Measurements from ENCODE around the gene SPATA17.
A peak's percentile ranks its signal among the peaks of the same experiment; 100 is the strongest.
"Not testable (repeated sequence)": the region's sequence is repeated elsewhere in the genome, so short reads cannot be mapped to it uniquely, and the experiment has no call there.

The SPATA17 gene

GRCh38 chr1:217681806-217682205 lies 50.7 kb downstream of the SPATA17 start:
- peak; percentile 22 for DNase-seq

- DNase-seq: no peak
Observed at GRCh38 chr1:217687511-217687910, 56.4 kb downstream of the SPATA17 start.

DNA sequence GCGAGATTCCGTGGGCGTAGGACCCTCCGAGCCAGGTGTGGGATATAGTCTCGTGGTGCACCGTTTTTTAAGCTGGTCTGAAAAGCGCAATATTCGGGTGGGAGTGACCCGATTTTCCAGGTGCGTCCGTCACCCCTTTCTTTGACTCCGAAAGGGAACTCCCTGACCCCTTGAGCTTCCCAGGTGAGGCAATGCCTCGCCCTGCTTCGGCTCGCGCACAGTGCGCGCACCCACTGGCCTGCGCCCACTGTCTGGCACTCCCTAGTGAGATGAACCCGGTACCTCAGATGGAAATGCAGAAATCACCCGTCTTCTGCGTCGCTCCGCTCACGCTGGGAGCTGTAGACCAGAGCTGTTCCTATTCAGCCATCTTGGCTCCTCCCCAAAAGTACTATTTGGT lies 65.0 kb downstream of the SPATA17 start:
- DNase-seq: not testable (repeated sequence)

GRCh38 chr1:217703326-217703725 lies 72.2 kb downstream of the SPATA17 start:
- no peak for DNase-seq

DNA sequence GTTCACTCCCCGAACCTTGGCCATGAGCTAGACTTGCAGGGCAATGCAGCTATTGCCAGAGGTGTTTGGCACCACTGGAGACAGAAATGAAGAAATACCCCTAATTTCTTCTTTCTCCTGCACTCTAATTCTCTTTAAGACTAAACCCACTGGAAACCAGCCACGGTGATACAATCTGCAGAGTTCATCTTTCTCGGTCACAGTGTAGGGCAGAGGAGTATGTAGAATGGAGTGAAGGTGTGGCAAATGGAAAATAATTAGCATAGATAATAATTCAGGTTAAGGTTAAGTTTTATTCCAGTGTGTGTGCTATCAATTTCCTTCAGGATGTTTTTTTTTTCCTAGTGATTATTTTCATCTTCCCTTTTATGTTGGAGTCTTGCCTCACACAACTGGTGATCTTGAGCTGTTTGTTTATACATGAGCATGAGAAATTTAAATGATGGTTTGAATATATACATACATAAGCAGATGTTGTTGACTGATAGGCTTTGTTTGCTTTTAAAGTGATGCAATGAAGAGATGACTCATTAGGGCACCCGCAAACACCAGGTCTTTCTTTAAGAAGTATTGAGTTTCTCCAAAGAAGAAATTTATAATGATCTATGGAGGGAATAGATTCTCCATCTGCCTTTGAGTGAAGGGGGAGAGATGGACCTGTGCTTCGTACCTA lies 81.9 kb downstream of the SPATA17 start:
- no peak for DNase-seq

GRCh38 chr1:217715681-217716080 lies 84.5 kb downstream of the SPATA17 start:
- DNase-seq: no peak

GRCh38 chr1:217717959-217718358 lies 86.8 kb downstream of the SPATA17 start:
- DNase-seq: no peak

DNA sequence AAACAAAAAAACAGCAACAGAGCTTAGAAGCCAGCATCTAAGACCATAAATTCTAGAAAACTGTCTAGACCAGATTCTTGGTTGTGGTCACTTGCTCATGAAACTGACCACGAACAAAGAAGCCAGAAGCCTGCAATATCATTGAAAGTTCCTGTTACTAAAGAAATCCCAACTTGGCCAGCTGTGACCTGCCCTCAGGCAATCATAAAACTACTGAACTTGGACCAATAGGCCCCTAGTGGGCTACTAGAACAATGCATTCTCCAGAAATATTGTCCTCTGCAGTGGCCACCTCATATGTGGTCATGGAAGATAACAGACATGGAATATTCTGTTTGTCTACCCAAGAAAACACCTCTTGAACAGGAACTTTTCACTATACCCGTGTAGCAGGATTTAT lies 87.7 kb downstream of the SPATA17 start:
- no peak for DNase-seq

GRCh38 chr1:217721692-217722091 lies 90.5 kb downstream of the SPATA17 start:
- no peak for DNase-seq

DNA sequence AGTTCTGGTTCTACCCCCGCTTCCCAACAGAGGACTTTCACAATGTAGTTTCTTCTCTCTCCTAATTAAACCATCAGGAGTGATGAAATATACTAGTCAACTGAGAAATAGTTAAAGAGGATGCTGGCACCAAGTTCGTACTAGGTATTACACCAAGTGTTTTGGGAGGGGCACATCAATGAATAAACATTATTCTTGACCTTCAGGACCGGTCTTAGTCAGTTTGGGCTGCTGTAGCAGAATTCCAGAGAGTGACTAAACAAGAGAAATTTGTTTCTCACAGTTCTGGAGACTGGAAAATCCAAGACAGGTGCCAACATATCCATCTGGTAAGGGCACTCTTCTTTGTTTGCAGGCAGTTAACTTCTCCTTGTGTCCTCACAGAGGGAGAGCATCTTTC lies 103.8 kb downstream of the SPATA17 start:
- no peak for DNase-seq

DNA sequence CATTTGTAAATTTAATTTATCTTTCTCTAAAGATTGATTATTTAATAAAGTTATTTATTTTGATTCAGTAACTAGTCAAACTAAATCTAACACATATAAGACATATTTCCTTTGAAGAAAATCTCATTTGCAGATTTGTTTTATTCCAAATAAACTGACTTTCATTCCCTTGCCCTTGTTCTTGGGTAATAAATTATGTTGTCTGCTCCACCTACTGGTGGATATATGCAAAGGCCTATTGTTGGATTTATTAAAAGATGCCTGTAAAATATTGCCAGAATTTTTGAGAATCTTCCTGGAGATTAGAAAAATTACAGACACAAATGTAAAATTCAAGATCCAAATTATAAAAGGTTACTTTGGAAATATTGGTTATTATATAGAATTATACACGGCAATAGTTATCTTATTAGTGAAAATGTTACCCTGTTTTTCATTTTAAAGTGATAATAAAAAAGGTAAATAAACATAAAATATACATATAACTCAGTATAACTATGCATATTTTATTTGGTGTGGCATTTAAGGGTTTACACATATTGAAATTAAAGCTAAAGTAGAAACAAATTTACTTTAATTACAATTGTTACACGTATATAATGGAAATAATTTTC lies 116.1 kb downstream of the SPATA17 start:
- peak; percentile 43 for DNase-seq

DNA sequence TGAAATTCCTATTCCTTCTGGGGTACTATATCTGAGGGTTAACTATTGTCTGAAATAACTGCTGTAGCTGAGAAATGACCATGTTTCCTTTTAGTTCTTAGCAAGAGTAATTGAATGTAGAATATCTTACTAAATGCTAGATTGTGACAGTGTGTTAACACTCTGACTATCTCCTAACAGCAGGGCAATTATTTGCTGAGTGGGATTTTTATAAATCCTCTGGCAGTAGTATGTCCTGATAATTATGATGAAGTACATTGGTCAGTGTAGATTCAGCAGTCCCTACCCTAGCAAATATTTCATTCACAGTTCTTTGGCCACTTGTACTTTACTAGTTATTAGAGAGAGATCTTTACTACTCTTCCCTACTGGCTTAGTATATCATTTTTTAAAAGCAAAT lies 138.6 kb downstream of the SPATA17 start:
- no peak for DNase-seq

GRCh38 chr1:217770918-217771317 lies 139.8 kb downstream of the SPATA17 start:
- DNase-seq: no peak

DNA sequence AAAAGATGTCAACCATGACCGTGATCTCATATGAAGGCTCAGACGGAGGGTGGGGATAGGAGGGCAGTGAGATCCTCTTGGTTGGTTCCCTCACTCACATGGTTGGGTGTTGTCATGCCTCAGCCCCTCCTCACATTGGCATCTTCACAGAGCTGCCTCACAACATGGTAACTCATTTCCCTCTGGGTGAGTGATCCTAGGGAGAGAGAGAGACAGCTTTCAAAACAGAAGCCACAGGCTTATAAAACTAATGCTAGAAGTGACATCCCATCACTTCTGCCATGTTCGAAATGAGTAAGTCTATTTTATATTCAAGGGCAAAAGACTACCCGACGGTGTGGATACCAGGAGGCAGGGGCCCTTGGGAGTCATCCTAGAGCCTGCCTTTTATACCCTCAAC lies 145.5 kb downstream of the SPATA17 start:
- no peak for DNase-seq

DNA sequence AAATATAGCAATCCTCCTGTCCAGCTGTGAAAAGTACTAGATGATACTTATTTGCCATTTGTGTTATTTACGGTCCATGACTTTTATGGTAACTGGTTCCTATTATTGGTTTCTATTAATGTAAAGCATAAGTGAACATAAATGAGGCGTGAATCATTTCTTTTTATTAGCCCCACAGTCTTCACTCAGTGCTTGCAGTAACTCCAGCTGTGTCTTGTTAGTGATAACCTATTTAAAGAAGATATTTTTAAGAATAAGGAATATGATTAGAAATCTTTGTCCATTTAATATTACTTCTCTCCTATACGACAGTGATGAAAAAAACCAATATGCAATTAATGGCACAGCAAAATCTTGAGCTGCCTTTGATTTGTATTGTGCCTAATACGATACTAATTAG lies 149.9 kb downstream of the SPATA17 start:
- no peak for DNase-seq

DNA sequence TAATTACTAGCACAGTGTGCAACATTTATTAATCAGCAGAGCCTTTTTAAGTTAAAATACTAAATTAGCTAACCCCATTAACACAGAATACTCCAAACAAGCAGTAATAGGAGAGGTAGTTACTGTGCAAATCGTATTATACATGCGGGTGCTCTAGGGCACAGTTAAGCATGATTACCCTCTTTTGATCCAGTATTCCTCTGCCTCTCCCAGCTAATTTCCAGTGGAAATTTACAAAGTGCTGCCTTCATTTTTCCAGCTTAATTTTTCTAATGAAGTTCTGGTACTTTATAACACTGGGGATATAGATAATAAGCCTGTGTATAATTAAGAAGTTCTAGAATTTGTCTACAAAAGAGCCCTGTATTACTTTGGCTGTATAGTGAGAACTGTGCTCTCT lies 159.9 kb downstream of the SPATA17 start:
- no peak for DNase-seq

GRCh38 chr1:217805792-217806191 lies 174.6 kb downstream of the SPATA17 start:
- DNase-seq: no peak

DNA sequence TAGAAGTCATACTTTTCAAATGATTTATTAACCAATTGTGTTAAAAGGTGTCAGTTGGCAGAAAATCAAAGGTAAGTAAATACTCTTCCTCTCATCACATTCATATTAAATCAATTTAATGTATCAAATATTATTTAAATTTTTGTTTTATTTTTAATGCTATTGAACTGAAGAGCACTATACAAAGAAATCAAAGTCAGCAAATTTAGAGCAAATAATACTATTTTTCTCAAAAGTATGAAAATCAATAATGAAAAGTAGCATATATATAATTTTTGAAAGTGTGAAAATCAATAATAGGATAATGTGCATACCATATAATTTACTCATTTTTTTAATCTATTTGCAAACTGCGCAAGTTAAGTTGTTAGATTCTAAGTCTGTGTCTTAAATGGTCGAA lies 181.0 kb downstream of the SPATA17 start:
- no peak for DNase-seq

DNA sequence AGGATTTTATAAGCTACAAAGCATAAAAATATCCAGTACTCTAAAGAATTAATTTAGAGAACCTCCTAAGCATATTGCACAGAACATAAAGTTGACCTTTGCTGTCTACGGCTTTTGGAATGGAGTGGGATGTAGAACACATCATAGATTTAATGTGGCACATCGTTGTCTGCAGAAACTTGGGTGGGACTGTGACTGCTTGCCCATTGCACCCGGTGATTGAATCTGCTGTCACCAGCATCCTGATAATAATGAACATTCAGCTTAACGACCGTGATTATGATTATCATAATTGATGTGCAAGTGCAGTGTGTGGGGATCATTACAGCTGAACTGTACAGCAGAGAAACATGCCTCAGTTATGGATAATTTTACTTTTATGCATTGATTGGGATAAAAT lies 181.9 kb downstream of the SPATA17 start:
- DNase-seq: no peak

- no peak for DNase-seq
Observed at GRCh38 chr1:217837691-217838090, 206.5 kb downstream of the SPATA17 start.

DNA sequence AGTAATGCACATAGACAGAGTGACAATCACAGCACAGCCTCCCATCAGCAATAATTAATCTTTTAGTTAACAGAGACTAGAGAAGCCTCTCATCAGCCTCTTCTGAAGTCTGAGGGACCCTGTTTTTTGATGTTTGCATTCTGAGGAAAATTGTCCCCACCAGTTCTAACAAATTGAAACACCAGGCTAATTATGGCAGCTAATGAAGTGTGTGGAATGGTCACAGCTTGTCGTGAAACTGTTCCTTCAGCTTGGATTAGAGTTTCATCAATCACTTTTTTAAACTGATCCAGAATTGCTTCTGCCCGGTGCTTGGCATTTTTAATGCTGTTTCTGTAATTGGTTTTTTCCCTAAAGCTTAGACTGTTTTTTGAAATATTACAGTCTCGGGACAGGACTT lies 208.0 kb downstream of the SPATA17 start:
- no peak for DNase-seq

DNA sequence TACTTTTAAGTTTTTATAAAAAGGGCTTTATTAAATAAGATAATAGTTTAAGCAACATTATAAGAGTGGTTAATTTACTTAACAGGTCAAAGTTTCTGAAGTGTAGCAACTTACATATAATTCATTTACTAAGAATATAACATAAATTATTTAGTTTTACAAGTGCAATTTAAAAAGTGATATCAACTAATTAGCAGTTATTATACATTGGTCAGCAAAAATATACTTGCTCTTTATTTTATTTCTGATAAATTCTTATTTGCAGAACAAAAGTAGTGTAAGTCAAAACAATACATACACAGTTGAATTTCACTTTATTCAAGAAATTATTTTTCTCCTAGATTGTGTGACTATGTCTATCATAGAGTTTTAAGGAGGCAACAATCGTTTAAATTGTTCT lies 215.6 kb downstream of the SPATA17 start:
- no peak for DNase-seq

GRCh38 chr1:217847643-217848042 lies 216.5 kb downstream of the SPATA17 start:
- no peak for DNase-seq

DNA sequence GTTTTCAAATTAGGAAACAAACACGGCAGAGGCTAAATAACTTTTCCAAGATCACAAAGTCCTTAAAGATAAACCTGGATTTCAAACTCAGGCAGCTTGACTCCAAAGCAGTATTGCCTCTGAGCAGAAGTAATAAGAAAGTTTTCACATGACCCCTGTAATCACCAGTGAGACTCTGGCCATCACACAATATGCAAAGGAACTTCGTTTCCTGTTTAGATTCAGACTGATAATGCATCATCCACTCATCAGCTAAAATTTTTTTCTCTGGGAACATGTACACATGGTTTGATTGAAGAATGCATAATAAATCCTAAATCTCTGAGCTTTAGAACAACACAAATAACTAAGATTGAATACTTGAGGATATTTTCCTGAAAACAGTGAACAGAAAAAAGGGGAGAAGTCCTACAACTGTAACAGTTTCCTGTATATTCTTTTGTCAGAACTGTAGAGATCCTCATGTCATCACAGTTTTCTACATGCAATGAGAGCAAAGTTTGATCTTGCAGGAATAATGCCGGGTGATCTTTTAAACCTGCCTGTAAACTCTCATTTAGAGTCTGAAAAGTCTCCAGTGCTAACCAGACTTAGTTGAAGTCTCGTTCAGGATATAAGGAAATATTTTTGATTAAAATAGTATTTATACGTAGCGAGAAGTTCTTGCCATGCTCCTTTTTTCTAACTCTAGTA lies 225.3 kb downstream of the SPATA17 start:
- no peak for DNase-seq
